Measurements from ENCODE around the gene TBC1D17. TPM values are rescaled to one million over a fixed set of nuclear protein-coding genes. Genes with fewer than 3 reads are reported as not detected.

Gene TBC1D17
- total and polyA plus RNA-seq, 10 of the 15 experiments (the other 5 are each of a cell fraction or from before 2014, with no cell fraction given): 0.42 to 20.4 (median 11.2) TPM

DNA sequence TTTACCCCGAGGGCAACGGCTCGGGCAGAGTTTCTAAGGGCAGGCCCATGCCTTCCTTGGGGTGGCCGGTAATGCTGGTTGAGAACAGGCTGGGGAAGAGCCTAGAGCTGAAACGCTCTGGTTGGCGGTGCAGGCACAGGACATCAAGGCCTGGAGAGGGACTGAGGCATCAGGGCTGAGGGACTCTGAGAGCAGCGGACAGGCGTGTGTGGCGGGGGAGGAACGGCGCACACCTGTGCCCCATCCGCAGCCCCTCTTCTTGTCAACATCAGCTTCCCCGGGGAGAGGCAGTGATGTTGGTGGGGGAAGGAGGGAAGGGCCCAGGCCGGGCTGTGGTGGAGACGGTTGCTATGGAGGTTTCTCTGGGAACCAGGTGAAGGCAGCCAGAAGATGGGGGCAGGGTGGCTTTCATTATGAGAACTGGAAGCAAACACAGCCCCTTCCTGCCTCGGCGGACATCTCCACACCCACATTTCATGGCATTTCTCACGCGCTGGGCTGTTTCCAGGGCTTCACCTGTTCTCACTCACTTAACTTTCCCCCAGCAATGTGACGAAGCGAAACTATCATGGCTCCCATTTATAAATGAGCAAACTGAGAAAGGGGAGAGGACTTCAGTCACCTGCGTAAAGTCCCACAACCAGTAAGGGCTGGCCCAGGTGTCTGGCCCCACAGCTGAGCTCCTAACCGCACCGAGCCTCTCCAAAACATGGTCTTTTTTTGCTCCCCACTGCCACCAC is 43.3 kb downstream of the TBC1D17 start (continued):
- TF ChIP-seq, protein P1, sequence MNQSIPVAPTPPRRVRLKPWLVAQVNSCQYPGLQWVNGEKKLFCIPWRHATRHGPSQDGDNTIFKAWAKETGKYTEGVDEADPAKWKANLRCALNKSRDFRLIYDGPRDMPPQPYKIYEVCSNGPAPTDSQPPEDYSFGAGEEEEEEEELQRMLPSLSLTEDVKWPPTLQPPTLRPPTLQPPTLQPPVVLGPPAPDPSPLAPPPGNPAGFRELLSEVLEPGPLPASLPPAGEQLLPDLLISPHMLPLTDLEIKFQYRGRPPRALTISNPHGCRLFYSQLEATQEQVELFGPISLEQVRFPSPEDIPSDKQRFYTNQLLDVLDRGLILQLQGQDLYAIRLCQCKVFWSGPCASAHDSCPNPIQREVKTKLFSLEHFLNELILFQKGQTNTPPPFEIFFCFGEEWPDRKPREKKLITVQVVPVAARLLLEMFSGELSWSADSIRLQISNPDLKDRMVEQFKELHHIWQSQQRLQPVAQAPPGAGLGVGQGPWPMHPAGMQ (IDR thresholded peaks at IDR 0.05; ENCODE audit: borderline replicate concordance): no peak
- TF ChIP-seq, protein P2, sequence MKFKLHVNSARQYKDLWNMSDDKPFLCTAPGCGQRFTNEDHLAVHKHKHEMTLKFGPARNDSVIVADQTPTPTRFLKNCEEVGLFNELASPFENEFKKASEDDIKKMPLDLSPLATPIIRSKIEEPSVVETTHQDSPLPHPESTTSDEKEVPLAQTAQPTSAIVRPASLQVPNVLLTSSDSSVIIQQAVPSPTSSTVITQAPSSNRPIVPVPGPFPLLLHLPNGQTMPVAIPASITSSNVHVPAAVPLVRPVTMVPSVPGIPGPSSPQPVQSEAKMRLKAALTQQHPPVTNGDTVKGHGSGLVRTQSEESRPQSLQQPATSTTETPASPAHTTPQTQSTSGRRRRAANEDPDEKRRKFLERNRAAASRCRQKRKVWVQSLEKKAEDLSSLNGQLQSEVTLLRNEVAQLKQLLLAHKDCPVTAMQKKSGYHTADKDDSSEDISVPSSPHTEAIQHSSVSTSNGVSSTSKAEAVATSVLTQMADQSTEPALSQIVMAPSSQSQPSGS (IDR thresholded peaks at IDR 0.05; ENCODE audit: low read length): no peak
- TF ChIP-seq SUZ12 (IDR thresholded peaks at IDR 0.05; ENCODE audit: unreplicated experiment): no peak
- 0 out of 2 replicates have a peak, but pooled peaks have one; percentile 26 for TF ChIP-seq POLR2AphosphoS5 (IDR thresholded peaks at IDR 0.05; ENCODE audit: low read length)
- TF ChIP-seq RUNX3 (IDR thresholded peaks at IDR 0.05; ENCODE audit: low read length): no peak
- no peak for TF ChIP-seq MTA3 (IDR thresholded peaks at IDR 0.05; ENCODE audit: borderline replicate concordance, low read length)
- TF ChIP-seq EZH2 (IDR thresholded peaks at IDR 0.05; ENCODE audit: borderline replicate concordance, control insufficient read depth, low read depth, low read length): no peak
- no peak for TF ChIP-seq ZBED1 (IDR thresholded peaks at IDR 0.05; ENCODE audit: borderline replicate concordance)
- no peak for TF ChIP-seq STAT3 (IDR thresholded peaks at IDR 0.05; ENCODE audit: low read depth, low read length)
